Esophagus muscularis mucosa (tissue), 3 donors: Measurements from ENCODE around the gene HIBCH.

Experiments
- EP300 ChIP-seq: sonication (generic); formaldehyde crosslinking; IDR thresholded peaks from one replicate; pipeline ENCODE4 v1.6.1; 2017; ENCODE audit warnings: antibody characterized with exemption
- TF ChIP-seq, protein P1 (sequence below), 3 experiments: fragments of 200-600 bp in 2 of 3; fragments of 450-650 bp in 1 of 3; sonication (generic) in 2 of 3; IDR thresholded peaks; one replicate each; pipeline ENCODE4 v1.5.1; 2017 to 2019; ENCODE audit warnings: antibody characterized with exemption in 3 of 3, mild to moderate bottlenecking in 2 of 3, moderate library complexity in 1 of 3

DNA sequence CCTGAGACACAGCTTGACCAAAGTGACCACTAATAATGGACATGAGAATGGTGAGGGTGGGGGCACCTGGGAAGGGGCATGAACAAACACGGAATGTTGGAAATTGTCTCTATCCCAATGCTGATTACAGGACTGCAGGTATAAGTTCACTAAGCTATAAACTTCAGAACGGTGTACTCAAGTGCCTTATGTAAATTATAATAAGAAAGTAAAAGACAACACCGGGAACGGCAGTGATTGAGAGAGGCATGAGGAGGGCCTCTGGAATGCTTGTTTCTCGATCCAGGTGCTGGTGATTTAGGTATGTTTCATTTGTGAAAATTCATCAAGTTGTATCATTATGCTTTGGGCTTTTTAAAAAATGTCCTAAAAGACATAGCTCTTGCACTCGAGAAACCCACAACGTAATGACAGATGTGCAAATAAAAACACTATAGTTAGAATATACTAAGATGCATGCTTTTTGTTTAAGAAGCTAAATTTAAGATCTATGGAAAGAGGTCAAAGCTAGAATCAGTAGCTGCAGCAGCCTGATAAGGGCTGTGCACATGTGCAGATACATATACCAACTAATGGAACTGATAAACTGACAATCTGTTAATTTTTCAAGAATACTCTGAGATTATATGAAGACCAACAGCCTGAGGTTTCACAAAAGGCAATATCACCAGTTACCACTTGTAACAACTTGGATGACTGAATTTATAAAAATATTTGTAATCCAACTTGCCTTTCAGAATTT lies 7.6 kb downstream of the HIBCH start:
- TF ChIP-seq, protein P1, sequence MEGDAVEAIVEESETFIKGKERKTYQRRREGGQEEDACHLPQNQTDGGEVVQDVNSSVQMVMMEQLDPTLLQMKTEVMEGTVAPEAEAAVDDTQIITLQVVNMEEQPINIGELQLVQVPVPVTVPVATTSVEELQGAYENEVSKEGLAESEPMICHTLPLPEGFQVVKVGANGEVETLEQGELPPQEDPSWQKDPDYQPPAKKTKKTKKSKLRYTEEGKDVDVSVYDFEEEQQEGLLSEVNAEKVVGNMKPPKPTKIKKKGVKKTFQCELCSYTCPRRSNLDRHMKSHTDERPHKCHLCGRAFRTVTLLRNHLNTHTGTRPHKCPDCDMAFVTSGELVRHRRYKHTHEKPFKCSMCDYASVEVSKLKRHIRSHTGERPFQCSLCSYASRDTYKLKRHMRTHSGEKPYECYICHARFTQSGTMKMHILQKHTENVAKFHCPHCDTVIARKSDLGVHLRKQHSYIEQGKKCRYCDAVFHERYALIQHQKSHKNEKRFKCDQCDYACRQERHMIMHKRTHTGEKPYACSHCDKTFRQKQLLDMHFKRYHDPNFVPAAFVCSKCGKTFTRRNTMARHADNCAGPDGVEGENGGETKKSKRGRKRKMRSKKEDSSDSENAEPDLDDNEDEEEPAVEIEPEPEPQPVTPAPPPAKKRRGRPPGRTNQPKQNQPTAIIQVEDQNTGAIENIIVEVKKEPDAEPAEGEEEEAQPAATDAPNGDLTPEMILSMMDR (IDR thresholded peaks at IDR 0.05) = no peak
- no peak for TF ChIP-seq EP300
